ENCODE measurements around the gene RERG.

Gene RERG

GRCh38 chr12:15199930-15200329 is 21.3 kb downstream of the RERG start:
- TF ChIP-seq CTCF (IDR thresholded peaks at IDR 0.05; ENCODE audit: extremely low read depth, missing control alignments), result no peak
- DNase-seq (ENCODE audit: low spot score), result no peak

GRCh38 chr12:15196678-15197505 is 24.3 kb downstream of the RERG start:
- TF ChIP-seq CTCF (IDR thresholded peaks at IDR 0.05; ENCODE audit: extremely low read depth, missing control alignments), result no peak
- no peak for DNase-seq (ENCODE audit: low spot score)

GRCh38 chr12:15196221-15196620 is 25.0 kb downstream of the RERG start:
- no peak for TF ChIP-seq CTCF (IDR thresholded peaks at IDR 0.05; ENCODE audit: extremely low read depth, missing control alignments)
- DNase-seq (ENCODE audit: low spot score), result no peak

GRCh38 chr12:15194456-15195368 is 26.5 kb downstream of the RERG start:
- TF ChIP-seq CTCF (IDR thresholded peaks at IDR 0.05; ENCODE audit: extremely low read depth, missing control alignments), result no peak
- no peak for DNase-seq (ENCODE audit: low spot score)

- TF ChIP-seq CTCF (IDR thresholded peaks at IDR 0.05; ENCODE audit: extremely low read depth, missing control alignments), result no peak
Measured at GRCh38 chr12:15193946-15194345, 27.3 kb downstream of the RERG start.

GRCh38 chr12:15192720-15193119 is 28.5 kb downstream of the RERG start:
- no peak for TF ChIP-seq CTCF (IDR thresholded peaks at IDR 0.05; ENCODE audit: extremely low read depth, missing control alignments)
- DNase-seq (ENCODE audit: low spot score), result no peak

More at GRCh38 chr12:15193946-15194345, 27.3 kb downstream of the RERG start:
- no peak for DNase-seq (ENCODE audit: low spot score)

- DNase-seq (ENCODE audit: low spot score), result no peak
- no peak for TF ChIP-seq CTCF (IDR thresholded peaks at IDR 0.05; ENCODE audit: extremely low read depth, missing control alignments)
Measured at GRCh38 chr12:15188127-15188526, 33.1 kb downstream of the RERG start.
